Measurements from ENCODE around the gene PCDHGA3.
"Not testable (repeated sequence)": the region's sequence is repeated elsewhere in the genome, so short reads cannot be mapped to it uniquely, and the experiment has no call there.

DNA sequence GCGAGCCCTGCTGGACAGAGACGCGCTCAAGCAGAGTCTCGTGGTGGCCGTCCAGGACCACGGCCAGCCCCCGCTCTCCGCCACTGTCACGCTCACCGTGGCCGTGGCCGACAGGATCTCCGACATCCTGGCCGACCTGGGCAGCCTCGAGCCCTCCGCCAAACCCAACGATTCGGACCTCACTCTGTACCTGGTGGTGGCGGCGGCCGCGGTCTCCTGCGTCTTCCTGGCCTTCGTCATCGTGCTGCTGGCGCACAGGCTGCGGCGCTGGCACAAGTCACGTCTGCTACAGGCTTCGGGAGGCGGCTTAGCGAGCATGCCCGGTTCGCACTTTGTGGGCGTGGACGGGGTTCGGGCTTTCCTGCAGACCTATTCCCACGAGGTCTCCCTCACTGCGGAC is 11.1 kb upstream of the PCDHGA3 start:
- not testable (repeated sequence) for TF ChIP-seq CTCF (IDR thresholded peaks at IDR 0.05); POLR2A (IDR thresholded peaks at IDR 0.05; ENCODE audit: low read length); CEBPB (IDR thresholded peaks at IDR 0.05)
- TF ChIP-seq, protein P1, sequence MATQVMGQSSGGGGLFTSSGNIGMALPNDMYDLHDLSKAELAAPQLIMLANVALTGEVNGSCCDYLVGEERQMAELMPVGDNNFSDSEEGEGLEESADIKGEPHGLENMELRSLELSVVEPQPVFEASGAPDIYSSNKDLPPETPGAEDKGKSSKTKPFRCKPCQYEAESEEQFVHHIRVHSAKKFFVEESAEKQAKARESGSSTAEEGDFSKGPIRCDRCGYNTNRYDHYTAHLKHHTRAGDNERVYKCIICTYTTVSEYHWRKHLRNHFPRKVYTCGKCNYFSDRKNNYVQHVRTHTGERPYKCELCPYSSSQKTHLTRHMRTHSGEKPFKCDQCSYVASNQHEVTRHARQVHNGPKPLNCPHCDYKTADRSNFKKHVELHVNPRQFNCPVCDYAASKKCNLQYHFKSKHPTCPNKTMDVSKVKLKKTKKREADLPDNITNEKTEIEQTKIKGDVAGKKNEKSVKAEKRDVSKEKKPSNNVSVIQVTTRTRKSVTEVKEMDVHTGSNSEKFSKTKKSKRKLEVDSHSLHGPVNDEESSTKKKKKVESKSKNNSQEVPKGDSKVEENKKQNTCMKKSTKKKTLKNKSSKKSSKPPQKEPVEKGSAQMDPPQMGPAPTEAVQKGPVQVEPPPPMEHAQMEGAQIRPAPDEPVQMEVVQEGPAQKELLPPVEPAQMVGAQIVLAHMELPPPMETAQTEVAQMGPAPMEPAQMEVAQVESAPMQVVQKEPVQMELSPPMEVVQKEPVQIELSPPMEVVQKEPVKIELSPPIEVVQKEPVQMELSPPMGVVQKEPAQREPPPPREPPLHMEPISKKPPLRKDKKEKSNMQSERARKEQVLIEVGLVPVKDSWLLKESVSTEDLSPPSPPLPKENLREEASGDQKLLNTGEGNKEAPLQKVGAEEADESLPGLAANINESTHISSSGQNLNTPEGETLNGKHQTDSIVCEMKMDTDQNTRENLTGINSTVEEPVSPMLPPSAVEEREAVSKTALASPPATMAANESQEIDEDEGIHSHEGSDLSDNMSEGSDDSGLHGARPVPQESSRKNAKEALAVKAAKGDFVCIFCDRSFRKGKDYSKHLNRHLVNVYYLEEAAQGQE (IDR thresholded peaks at IDR 0.05): not testable (repeated sequence)

All from A549 (cell line).